ENCODE measurements around the gene HPX. TPM values are rescaled to one million over a fixed set of nuclear protein-coding genes. Genes with fewer than 3 reads are reported as not detected.

The HPX gene
- total and polyA plus RNA-seq, 4 donors, result 0.46 to 3.5 (median 1.8) TPM

DNA sequence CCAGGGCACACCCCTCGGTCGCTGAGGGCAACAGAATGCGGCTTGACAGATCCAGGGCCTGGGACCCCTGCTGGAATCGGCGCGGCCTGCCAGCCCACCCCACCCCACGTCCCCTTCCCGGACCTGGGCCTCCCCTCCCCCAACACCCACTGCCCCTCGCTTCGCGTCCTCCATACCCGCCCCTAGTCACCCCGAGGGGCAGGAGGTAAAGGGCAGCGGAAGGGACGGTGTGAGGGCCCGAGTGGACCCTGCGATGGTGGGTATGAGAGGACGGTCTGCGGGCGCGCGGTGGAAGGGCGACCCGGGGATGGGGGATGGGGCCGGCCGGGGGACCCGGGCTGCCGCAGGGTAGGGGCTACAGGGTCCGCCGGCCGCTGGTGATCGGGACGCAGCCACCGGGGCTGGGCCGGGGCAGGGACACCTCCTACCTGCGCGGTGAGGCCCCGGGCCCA is 22.2 kb downstream of the HPX start:
- no peaks in the 10 kb centered on the region for H3K9me3 ChIP-seq (ENCODE audit: control insufficient read depth in 4 of 4, insufficient read depth in 3 of 4, low read length in 3 of 4)
- peaks cover 0 to 17% (median 3%) of the 10 kb centered on the region in 5 donors for H3K4me1 ChIP-seq (ENCODE audit: control insufficient read depth in 5 of 5, insufficient read depth in 5 of 5, low read length in 5 of 5)
- 1 to 2% methylated on average over 36 to 38 of the region's 38 CpGs for WGBS, 2 donors
- DNase-seq (peak in 2 of 3 donors; percentile 29 to 47), ATAC-seq (ENCODE audit: insufficient read depth, low FRiP score) (peak; percentile 6)
- peak overlapping the region in 1 of 2 donors; percentile 54 for H3K9ac ChIP-seq (ENCODE audit: insufficient read depth in 1 of 2, low read length in 2 of 2)
- no peaks in the 10 kb centered on the region for H3K36me3 ChIP-seq (ENCODE audit: control insufficient read depth in 4 of 4, insufficient read depth in 4 of 4, low read length in 4 of 4)
- peak overlapping the region; percentile 84 to 98 for H3K27ac ChIP-seq (ENCODE audit: low read depth in 1 of 2, low read length in 1 of 2)
- TF ChIP-seq, protein P1, sequence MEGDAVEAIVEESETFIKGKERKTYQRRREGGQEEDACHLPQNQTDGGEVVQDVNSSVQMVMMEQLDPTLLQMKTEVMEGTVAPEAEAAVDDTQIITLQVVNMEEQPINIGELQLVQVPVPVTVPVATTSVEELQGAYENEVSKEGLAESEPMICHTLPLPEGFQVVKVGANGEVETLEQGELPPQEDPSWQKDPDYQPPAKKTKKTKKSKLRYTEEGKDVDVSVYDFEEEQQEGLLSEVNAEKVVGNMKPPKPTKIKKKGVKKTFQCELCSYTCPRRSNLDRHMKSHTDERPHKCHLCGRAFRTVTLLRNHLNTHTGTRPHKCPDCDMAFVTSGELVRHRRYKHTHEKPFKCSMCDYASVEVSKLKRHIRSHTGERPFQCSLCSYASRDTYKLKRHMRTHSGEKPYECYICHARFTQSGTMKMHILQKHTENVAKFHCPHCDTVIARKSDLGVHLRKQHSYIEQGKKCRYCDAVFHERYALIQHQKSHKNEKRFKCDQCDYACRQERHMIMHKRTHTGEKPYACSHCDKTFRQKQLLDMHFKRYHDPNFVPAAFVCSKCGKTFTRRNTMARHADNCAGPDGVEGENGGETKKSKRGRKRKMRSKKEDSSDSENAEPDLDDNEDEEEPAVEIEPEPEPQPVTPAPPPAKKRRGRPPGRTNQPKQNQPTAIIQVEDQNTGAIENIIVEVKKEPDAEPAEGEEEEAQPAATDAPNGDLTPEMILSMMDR (IDR thresholded peaks at IDR 0.05; ENCODE audit: control extremely low read depth, extremely low read depth), result no peak
- peak overlapping the region; percentile 89 for H3K4me3 ChIP-seq
- H3K27me3 ChIP-seq (ENCODE audit: control insufficient read depth in 3 of 3, insufficient read depth in 3 of 3, low read length in 2 of 3), result peaks cover 0 to 3% (median 0%) of the 10 kb centered on the region in 3 donors

DNA sequence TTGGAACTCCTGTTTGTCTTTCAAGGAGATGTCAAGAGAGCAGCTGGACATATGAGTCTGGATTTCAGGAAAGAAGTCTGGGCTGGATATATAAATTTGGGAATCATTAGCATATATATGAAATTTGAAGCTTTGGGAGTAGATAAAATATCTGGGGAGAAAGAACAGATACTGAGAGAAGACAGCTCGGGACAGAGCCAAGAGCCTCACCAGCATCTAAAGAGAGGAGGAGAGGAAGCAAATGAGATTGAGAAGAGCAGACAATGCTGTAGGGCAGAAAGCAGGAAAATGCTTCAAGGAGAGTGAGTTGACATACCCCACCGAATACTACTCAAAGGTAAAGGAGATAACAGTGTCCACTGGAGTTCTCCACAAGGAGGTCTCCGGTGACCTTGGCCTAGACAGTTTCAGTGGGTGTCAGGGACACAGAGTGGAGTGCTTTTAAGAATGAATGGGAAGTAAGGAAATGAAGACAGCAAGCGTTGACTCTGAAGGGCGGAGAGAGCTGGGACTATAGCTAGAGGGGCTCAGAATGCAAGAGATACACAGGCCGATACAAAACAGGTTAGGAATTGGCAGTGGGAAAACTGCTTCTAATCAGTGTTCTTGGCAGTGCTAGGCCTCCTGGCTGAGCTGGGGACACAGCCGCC is 22.8 kb downstream of the HPX start:
- Histone ChIP-seq H3K9me3 (ENCODE audit: control insufficient read depth in 4 of 4, insufficient read depth in 3 of 4, low read length in 3 of 4) (no peaks in the 10 kb centered on the region), H3K9ac (ENCODE audit: insufficient read depth in 1 of 2, low read length in 2 of 2) (peak overlapping the region in 1 of 2 donors; percentile 54), H3K27ac (ENCODE audit: low read depth in 1 of 2, low read length in 1 of 2) (peak overlapping the region in 1 of 2 donors; percentile 98), H3K27me3 (ENCODE audit: control insufficient read depth in 3 of 3, insufficient read depth in 3 of 3, low read length in 2 of 3) (peaks cover 0 to 3% (median 0%) of the 10 kb centered on the region in 3 donors), H3K4me1 (ENCODE audit: control insufficient read depth in 5 of 5, insufficient read depth in 5 of 5, low read length in 5 of 5) (peaks cover 0 to 17% (median 3%) of the 10 kb centered on the region in 5 donors), H3K36me3 (ENCODE audit: control insufficient read depth in 4 of 4, insufficient read depth in 4 of 4, low read length in 4 of 4) (no peaks in the 10 kb centered on the region), H3K4me3 (peak overlapping the region; percentile 89)
- DNase-seq (peak in 1 of 3 donors; percentile 20), ATAC-seq (ENCODE audit: insufficient read depth, low FRiP score) (no peak)
- TF ChIP-seq, protein P1 (IDR thresholded peaks at IDR 0.05; ENCODE audit: control extremely low read depth, extremely low read depth), result no peak
- WGBS, 2 donors, result 39 to 58% methylated on average over 7 of the region's 7 CpGs

DNA sequence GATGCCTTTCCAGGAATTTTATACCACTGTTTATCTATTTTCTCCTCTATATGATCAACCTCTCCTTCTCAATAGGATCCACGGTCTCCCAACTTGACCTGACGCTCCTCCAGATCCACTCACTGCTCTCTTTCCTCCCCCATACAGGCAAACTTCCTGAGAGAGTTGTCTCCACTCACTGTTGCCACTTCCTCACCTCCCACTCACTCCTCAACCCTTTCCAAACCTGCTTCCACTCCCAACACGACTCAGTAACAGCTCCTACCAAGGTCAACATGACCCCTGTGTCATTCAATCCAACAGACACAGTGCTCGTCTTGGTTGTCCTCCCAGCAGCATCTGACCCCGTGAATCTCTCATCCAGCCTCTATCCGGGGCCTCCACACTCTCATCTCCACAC is 25.0 kb downstream of the HPX start:
- H3K36me3 ChIP-seq (ENCODE audit: control insufficient read depth in 4 of 4, insufficient read depth in 4 of 4, low read length in 4 of 4), result peaks cover 0 to 3% (median 0%) of the 10 kb centered on the region in 4 donors
- peaks cover 0 to 17% (median 3%) of the 10 kb centered on the region in 5 donors for H3K4me1 ChIP-seq (ENCODE audit: control insufficient read depth in 5 of 5, insufficient read depth in 5 of 5, low read length in 5 of 5)
- no peaks in the 10 kb centered on the region for H3K27me3 ChIP-seq (ENCODE audit: control insufficient read depth in 3 of 3, insufficient read depth in 3 of 3, low read length in 2 of 3)
- H3K4me3 ChIP-seq, result no peak overlapping the region
- H3K9me3 ChIP-seq (ENCODE audit: control insufficient read depth in 4 of 4, insufficient read depth in 3 of 4, low read length in 3 of 4), result no peaks in the 10 kb centered on the region
- TF ChIP-seq, protein P1 (IDR thresholded peaks at IDR 0.05; ENCODE audit: control extremely low read depth, extremely low read depth), result no peak
- DNase-seq (no peak), ATAC-seq (ENCODE audit: insufficient read depth, low FRiP score) (no peak)
- H3K27ac ChIP-seq (ENCODE audit: low read depth in 1 of 2, low read length in 1 of 2), result no peak overlapping the region
- no peak overlapping the region for H3K9ac ChIP-seq (ENCODE audit: insufficient read depth in 1 of 2, low read length in 2 of 2)
- 80 to 91% methylated on average over 6 of the region's 6 CpGs for WGBS, 2 donors
